SJCRH30 (cell line): ENCODE data around the gene RABL3. TPM values are rescaled to one million over a fixed set of nuclear protein-coding genes. Genes with fewer than 3 reads are reported as not detected.
"Not testable (repeated sequence)": the region's sequence is repeated elsewhere in the genome, so short reads cannot be mapped to it uniquely, and the experiment has no call there.

ENCODE experiments used
- DNase-seq, 2 experiments: peaks; one replicate each; pipeline ENCODE4 v3.0.0-alpha.2; 2015 to 2020
- H3K27ac ChIP-seq: fragments of 250-450 bp; sonication (Bioruptor Pico); 2 replicates; pipeline ENCODE4 v1.5.1; 2020; ENCODE audit warnings: mild to moderate bottlenecking, moderate library complexity
- H3K27me3 ChIP-seq: fragments of 250-450 bp; sonication (Bioruptor Pico); 2 replicates; pipeline ENCODE4 v1.5.1; 2020; ENCODE audit warnings: mild to moderate bottlenecking, moderate library complexity
- H3K36me3 ChIP-seq: fragments of 250-450 bp; sonication (Bioruptor Pico); 2 replicates; pipeline ENCODE4 v1.5.1; 2020; ENCODE audit warnings: mild to moderate bottlenecking, moderate library complexity
- H3K4me1 ChIP-seq: fragments of 250-450 bp; sonication (Bioruptor Pico); 2 replicates; pipeline ENCODE4 v1.5.1; 2020; ENCODE audit warnings: mild to moderate bottlenecking, moderate library complexity
- H3K4me3 ChIP-seq: fragments of 250-450 bp; sonication (Bioruptor Pico); 2 replicates; pipeline ENCODE4 v1.5.1; 2020; ENCODE audit warnings: mild to moderate bottlenecking, moderate library complexity
- H3K9me3 ChIP-seq: fragments of 250-450 bp; sonication (Bioruptor Pico); replicated peaks from 2 replicates; pipeline ENCODE4 v1.5.1; 2020; ENCODE audit warnings: mild to moderate bottlenecking, moderate library complexity
- total RNA-seq: library from RNA; depleted of rRNA; stranded (reverse); fragments of >200 nt; shearing (Covaris generic); gene quantifications from 2 replicates; pipeline ENCODE4 v1.2.3, GENCODE V29; 2014

RABL3 gene
- total RNA-seq, 1 experiment from 2014 or later, result 19.7 TPM

DNA sequence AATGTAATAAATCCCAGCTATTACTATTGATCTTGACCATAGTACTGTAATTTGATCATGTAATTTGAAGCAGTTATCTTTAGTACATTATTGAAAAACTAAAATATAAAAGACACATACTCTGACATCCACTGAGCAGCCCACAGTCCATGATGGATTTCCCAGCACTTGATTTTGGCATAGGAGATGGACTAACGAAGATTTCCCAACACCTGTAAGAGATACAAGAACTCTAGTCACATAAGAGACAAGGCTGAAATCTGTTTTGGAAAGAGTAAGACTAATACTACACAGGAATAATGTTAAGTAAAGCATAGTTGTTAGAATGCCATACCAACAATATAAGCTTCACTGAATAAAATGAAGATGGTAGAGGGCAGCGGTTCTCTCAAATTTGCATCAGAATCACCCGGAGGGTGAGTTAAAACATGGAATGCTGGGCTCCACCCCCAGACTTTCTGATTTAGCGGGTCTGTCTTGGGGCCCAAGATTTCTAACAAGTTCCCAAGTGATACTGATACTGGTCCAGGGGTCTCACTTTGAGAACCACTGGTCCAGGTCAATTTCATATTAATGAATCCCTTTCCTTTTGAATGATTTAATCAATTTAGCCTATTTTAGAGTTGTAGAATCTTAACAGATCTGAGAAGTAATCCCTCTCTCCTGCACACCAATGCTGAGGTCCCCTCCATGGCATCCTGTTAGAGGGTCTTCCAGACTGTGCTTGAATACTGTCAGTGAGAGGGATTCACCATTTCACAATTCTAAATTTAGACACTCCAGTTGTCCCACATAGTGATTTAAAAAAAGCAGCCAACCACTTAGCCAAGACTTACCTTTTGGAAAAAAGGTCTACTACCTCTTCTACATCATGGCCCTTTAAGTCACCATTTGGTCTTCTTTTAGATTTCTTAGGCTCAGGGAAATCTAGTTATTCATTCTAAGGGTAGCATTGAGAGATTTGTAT, 11.5 kb downstream of the RABL3 start:
- no peak for DNase-seq
- H3K4me3 ChIP-seq, result no peak overlapping the region
- no peaks in the 10 kb centered on the region for H3K27me3 ChIP-seq
- peaks cover 6% of the 10 kb centered on the region; the same call in 1 of the 2 replicates for H3K36me3 ChIP-seq
- no peaks in the 10 kb centered on the region for H3K9me3 ChIP-seq
- no peak overlapping the region for H3K27ac ChIP-seq
- no peaks in the 10 kb centered on the region for H3K4me1 ChIP-seq

DNA sequence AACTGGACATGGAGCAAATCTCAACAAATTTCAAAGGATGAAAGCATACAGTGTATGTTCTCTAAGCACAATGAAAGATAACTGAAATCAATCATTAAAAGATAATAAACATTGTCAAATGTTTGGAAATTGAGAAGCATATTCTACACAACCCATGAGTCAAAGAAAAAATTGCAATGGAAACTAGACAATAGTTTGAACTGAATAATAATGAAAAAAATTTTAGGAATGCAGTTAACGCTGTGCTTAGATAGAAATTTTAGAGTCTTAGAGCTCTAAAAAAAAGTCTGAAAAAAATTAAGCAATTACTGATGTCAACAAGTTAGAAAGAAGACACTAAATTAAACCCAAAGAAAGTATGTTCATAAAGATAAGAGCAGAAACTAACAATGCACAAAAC, 15.5 kb downstream of the RABL3 start:
- Histone ChIP-seq H3K27ac (no peak overlapping the region), H3K36me3 (peaks cover 6% of the 10 kb centered on the region; the same call in 1 of the 2 replicates), H3K9me3 (peaks cover 3% of the 10 kb centered on the region; the same call in 1 of the 2 replicates), H3K27me3 (no peaks in the 10 kb centered on the region), H3K4me1 (no peaks in the 10 kb centered on the region), H3K4me3 (no peak overlapping the region)
- DNase-seq, result no peak

- H3K4me1 ChIP-seq, H3K27ac ChIP-seq, H3K27me3 ChIP-seq, DNase-seq, H3K4me3 ChIP-seq, H3K36me3 ChIP-seq, H3K9me3 ChIP-seq: not testable (repeated sequence)
These were observed 23.0 kb downstream of the RABL3 start for GRCh38 chr3:120719167-120719834.

DNA sequence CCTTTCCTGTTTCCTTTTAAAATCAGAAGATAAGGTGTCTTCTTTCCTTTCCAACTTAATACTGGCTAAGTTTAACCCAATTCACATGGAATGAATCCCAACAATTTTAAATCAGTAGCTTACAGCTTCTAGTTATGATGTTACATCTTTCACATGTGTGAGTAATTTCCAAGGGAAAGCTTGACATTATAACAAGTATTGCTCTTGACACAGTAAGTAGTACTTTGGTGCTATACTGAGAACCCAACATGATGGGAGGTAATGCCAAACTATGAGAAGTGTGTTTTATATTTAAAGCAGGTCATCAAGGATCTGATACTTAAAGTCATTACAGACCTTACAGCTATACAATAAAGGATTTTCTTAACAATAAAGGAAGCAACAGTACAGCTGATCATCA, 29.1 kb downstream of the RABL3 start:
- no peaks in the 10 kb centered on the region for H3K27me3 ChIP-seq
- H3K4me1 ChIP-seq, result no peaks in the 10 kb centered on the region

DNA sequence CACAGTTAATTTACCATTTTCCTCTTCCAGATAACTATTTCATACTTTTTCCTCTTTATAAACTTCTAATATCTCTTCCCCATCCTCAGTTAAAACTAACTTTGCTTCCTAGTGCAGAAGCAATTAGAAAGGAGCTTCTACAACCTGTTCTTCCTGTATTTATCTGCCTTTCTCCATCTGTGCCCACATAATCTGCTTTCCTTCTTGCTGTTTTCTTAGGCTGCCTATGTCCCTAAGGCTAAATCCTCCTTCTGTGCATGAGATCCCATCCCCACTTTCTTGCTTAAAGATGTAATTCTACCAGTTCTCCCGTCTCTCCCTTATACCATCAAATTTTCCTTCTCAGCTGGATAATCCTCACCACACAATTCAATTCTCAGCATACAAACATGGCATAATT, 31.9 kb downstream of the RABL3 start:
- H3K4me3 ChIP-seq, result no peak overlapping the region
- no peaks in the 10 kb centered on the region for H3K9me3 ChIP-seq
- H3K27ac ChIP-seq, result no peak overlapping the region
- no peaks in the 10 kb centered on the region for H3K4me1 ChIP-seq
- no peaks in the 10 kb centered on the region for H3K27me3 ChIP-seq
- no peak for DNase-seq
- no peaks in the 10 kb centered on the region for H3K36me3 ChIP-seq

More for the DNA sequence above, 29.1 kb downstream of the RABL3 start:
- Histone ChIP-seq H3K27ac (no peak overlapping the region), H3K4me3 (no peak overlapping the region), H3K9me3 (no peaks in the 10 kb centered on the region), H3K36me3 (no peaks in the 10 kb centered on the region)
- no peak for DNase-seq

DNA sequence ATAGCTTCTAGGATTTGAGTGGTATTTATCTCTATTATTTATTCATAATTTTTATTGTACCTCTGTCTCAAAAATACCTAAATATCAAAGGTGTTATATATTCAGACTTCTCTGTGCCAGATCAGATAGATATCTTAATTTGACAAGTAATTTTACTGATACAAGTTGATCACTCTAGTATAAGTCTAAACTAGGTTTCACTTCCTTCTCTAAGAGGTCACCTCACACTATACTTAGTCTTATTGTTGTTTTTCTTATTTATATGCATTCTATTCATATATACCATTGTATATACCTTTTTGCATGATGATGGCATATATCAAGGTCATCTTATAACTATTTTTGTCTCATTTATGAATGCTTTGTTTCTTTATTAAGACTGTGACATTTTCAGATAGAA, 33.9 kb downstream of the RABL3 start:
- no peak for DNase-seq
- H3K27ac ChIP-seq, result no peak overlapping the region
- H3K36me3 ChIP-seq, result no peaks in the 10 kb centered on the region
- H3K4me3 ChIP-seq, result no peak overlapping the region
- no peaks in the 10 kb centered on the region for H3K27me3 ChIP-seq
- H3K9me3 ChIP-seq, result no peaks in the 10 kb centered on the region
- no peaks in the 10 kb centered on the region for H3K4me1 ChIP-seq

DNA sequence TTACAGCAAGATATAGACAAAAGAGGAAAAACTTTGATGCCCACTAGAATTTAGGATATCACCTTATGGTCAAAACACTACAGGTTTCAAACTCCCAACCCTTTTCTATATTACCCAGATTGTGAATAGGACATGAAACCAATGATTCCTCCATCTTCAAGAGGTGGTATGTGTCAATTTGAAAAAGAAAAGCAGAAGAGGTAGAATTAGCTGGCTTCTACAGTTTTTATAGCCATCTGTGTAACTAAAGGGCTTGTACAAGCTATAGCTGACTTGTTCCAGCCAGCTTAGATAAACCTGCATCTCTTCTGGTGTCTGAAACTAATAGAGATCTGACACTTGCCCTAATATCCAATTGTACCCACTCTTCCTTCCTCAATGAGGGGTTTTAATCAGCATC, 35.4 kb downstream of the RABL3 start:
- H3K27ac ChIP-seq, result no peak overlapping the region
- no peak for DNase-seq
- H3K4me3 ChIP-seq, result no peak overlapping the region
- no peaks in the 10 kb centered on the region for H3K27me3 ChIP-seq
- H3K36me3 ChIP-seq, result no peaks in the 10 kb centered on the region
- H3K4me1 ChIP-seq, result no peaks in the 10 kb centered on the region
- H3K9me3 ChIP-seq, result no peaks in the 10 kb centered on the region

GRCh38 chr3:120705884-120706582, 36.3 kb downstream of the RABL3 start:
- Histone ChIP-seq H3K36me3 (no peaks in the 10 kb centered on the region), H3K4me3 (no peak overlapping the region), H3K27ac (no peak overlapping the region), H3K27me3 (no peaks in the 10 kb centered on the region), H3K4me1 (no peaks in the 10 kb centered on the region), H3K9me3 (no peaks in the 10 kb centered on the region)
- no peak for DNase-seq

- H3K4me3 ChIP-seq, result no peak overlapping the region
These were observed 43.0 kb downstream of the RABL3 start for GRCh38 chr3:120699333-120699732.

GRCh38 chr3:120693439-120694171, 48.7 kb downstream of the RABL3 start:
- H3K27ac ChIP-seq, result no peak overlapping the region
- no peaks in the 10 kb centered on the region for H3K27me3 ChIP-seq
- no peaks in the 10 kb centered on the region for H3K36me3 ChIP-seq
- H3K4me3 ChIP-seq, result no peak overlapping the region
- no peaks in the 10 kb centered on the region for H3K9me3 ChIP-seq
- H3K4me1 ChIP-seq, result peaks cover 3% of the 10 kb centered on the region; the same call in 1 of the 2 replicates
- no peak for DNase-seq

More at GRCh38 chr3:120699333-120699732, 43.0 kb downstream of the RABL3 start:
- Histone ChIP-seq H3K27ac (no peak overlapping the region), H3K4me1 (no peaks in the 10 kb centered on the region), H3K9me3 (no peaks in the 10 kb centered on the region), H3K36me3 (no peaks in the 10 kb centered on the region), H3K27me3 (no peaks in the 10 kb centered on the region)
- DNase-seq, result no peak

- no peak overlapping the region for H3K27ac ChIP-seq
- H3K4me3 ChIP-seq, result no peak overlapping the region
- peaks cover 3% of the 10 kb centered on the region; the same call in 1 of the 2 replicates for H3K4me1 ChIP-seq
- H3K27me3 ChIP-seq, result no peaks in the 10 kb centered on the region
- H3K36me3 ChIP-seq, result peaks cover 4% of the 10 kb centered on the region; the same call in 1 of the 2 replicates
- H3K9me3 ChIP-seq, result no peaks in the 10 kb centered on the region
- no peak for DNase-seq
These were observed 52.9 kb downstream of the RABL3 start for GRCh38 chr3:120689395-120689794.

DNA sequence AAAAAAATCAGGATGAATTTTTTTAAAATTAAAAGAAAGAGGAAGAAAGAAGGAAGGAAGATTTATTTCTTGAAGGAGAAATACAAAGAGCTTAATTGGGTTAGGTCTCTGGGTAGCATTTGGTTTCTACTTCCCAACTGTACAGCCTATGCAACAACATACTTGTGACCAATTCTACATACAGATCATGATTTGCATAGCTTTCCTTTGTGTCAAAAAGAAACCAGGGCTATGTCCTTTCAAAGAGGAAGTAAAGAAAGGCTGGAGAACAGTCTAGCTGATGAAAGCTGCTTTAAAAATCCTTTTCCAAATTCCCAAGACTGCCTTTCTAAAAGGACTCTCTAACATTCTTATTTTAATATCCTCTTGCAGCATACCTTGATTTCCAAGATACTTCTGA, 54.2 kb downstream of the RABL3 start:
- H3K27me3 ChIP-seq, result no peaks in the 10 kb centered on the region
- H3K4me1 ChIP-seq, result no peaks in the 10 kb centered on the region
- no peaks in the 10 kb centered on the region for H3K9me3 ChIP-seq
- H3K36me3 ChIP-seq, result peaks cover 4% of the 10 kb centered on the region; the same call in 1 of the 2 replicates
- no peak overlapping the region for H3K27ac ChIP-seq
- no peak for DNase-seq
- no peak overlapping the region for H3K4me3 ChIP-seq

DNA sequence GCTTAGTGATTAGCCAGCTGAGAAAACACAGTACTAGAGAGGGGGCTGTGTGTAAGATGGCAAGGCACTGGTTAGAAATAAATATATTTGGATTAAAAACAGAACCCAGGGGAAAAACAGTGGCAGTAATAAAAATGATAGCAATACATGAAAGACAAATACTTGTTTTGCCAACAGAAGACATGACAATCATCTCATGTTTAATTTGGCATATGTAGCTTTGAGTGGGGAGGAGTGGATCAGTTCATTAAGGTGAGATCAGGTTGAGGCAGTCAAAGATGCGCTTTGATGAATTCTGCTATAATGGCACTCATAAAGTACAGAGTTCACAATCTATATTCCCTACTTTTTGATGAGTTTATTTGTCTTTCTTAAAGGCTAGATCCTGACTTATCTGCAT, 56.9 kb downstream of the RABL3 start:
- Histone ChIP-seq H3K9me3 (no peaks in the 10 kb centered on the region), H3K27me3 (no peaks in the 10 kb centered on the region), H3K36me3 (peaks cover 4% of the 10 kb centered on the region; the same call in 1 of the 2 replicates), H3K4me3 (no peak overlapping the region), H3K27ac (no peak overlapping the region), H3K4me1 (no peaks in the 10 kb centered on the region)
- DNase-seq, result no peak

DNA sequence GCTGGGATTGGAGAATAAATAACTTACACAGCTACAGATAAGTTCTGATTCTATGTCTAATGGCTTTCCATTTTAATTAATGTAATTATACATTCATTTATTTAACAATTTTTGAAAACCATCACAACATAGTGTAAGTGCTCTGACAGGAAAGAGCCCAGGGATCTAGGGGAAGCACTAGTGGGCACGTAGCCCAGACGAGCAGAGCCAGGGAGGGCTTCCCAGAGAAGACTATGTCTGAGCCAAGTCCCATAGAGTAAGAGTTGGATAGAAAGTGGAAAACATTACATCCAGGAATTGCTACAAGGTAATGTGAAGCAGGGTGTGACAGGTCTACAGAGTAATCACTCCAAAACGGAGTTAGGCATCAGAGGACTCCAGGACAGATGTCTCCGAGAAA, 57.4 kb downstream of the RABL3 start:
- Histone ChIP-seq H3K36me3 (peaks cover 4% of the 10 kb centered on the region; the same call in 1 of the 2 replicates), H3K9me3 (no peaks in the 10 kb centered on the region), H3K4me3 (no peak overlapping the region), H3K27ac (no peak overlapping the region), H3K4me1 (no peaks in the 10 kb centered on the region), H3K27me3 (no peaks in the 10 kb centered on the region)
- DNase-seq, result no peak
